ENCODE results near the gene KREMEN1. TPM values are rescaled to one million over a fixed set of nuclear protein-coding genes. Genes with fewer than 3 reads are reported as not detected.

Gene KREMEN1
- total and polyA plus RNA-seq, 5 donors, result 37.2 to 73.0 (median 67.2) TPM

GRCh38 chr22:29049655-29050263, 23.1 kb upstream of the KREMEN1 start:
- Histone ChIP-seq H3K4me3 (ENCODE audit: low read length) (no peak overlapping the region), H3K4me1 (ENCODE audit: control insufficient read depth, insufficient read depth, low read length) (no peaks in the 10 kb centered on the region), H3K9me3 (ENCODE audit: control insufficient read depth, low read length) (no peaks in the 10 kb centered on the region), H3K27me3 (ENCODE audit: control insufficient read depth, insufficient read depth) (no peaks in the 10 kb centered on the region), H3K27ac (ENCODE audit: low read length) (no peak overlapping the region)
- ATAC-seq, result no peak
- intact Hi-C loops (cut with DNase I), result loop anchor here in 2 of 4 donors (10.0 kb wide), 2 partner anchors 105 to 195 kb away; no protein-coding TSS in a partner anchor
- no peak for DNase-seq
- WGBS, result 94% methylated on average over 38 of the region's 38 CpGs

DNA sequence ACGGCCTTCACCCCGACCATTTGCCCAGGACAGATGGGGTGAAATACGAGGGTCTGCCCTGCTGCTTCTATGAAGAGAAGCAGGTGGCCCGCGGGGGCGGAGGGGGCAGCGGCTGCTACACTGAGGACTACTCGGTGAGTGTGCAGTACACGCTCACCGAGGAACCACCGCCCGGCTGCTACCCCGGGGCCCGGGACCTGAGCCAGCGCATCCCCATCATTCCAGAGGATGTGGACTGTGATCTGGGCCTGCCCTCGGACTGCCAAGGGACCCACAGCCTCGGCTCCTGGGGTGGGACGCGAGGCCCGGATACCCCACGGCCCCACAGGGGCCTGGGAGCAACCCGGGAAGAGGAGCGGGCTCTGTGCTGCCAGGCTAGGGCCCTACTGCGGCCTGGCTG, 22.4 kb upstream of the KREMEN1 start:
- intact Hi-C loops (cut with DNase I), result no loop called here
- DNase-seq, result no peak
- H3K9me3 ChIP-seq (ENCODE audit: control insufficient read depth, low read length), result no peaks in the 10 kb centered on the region
- H3K27me3 ChIP-seq (ENCODE audit: control insufficient read depth, insufficient read depth), result no peaks in the 10 kb centered on the region
- WGBS, result 93% methylated on average over 24 of the region's 24 CpGs
- H3K4me3 ChIP-seq (ENCODE audit: low read length), result no peak overlapping the region
- H3K4me1 ChIP-seq (ENCODE audit: control insufficient read depth, insufficient read depth, low read length), result no peaks in the 10 kb centered on the region
- ATAC-seq, result no peak
- H3K27ac ChIP-seq (ENCODE audit: low read length), result no peak overlapping the region

GRCh38 chr22:29053048-29053702, 19.7 kb upstream of the KREMEN1 start:
- no peaks in the 10 kb centered on the region for H3K27me3 ChIP-seq (ENCODE audit: control insufficient read depth, insufficient read depth)
- intact Hi-C loops (cut with DNase I), result no loop called here
- WGBS, result 93% methylated on average over 8 of the region's 8 CpGs
- H3K4me3 ChIP-seq (ENCODE audit: low read length), result no peak overlapping the region
- ATAC-seq (no peak), DNase-seq (no peak)
- no peak overlapping the region for H3K27ac ChIP-seq (ENCODE audit: low read length)
- H3K9me3 ChIP-seq (ENCODE audit: control insufficient read depth, low read length), result no peaks in the 10 kb centered on the region
- H3K4me1 ChIP-seq (ENCODE audit: control insufficient read depth, insufficient read depth, low read length), result no peaks in the 10 kb centered on the region

DNA sequence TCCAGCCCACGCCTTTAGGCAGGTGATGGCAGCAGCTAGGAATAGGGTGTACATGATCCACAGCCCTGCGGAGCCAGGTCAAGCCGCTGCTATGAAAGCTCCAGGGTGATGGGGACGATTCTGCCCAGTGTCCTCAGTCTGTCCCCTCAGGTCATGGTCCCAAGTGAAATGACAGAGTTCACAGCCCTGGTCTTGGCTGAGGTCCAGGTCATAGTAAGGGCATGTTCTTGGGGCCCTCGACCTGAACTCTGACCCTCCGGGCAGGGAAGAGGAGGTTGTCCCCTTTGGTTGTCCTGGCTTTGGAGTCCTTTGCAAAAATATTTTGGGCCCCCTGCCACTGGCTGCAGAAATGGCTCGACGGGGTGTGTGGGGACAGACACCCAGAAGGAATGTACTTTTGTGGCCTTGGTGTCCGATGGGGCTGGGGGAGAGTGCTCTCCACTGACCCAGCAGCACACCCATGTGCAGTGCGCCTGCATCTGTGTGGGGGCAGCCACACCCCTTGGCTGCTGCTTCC, 18.5 kb upstream of the KREMEN1 start:
- no peaks in the 10 kb centered on the region for H3K4me1 ChIP-seq (ENCODE audit: control insufficient read depth, insufficient read depth, low read length)
- no peaks in the 10 kb centered on the region for H3K9me3 ChIP-seq (ENCODE audit: control insufficient read depth, low read length)
- no peak for DNase-seq
- ATAC-seq, result no peak
- no peak overlapping the region for H3K4me3 ChIP-seq (ENCODE audit: low read length)
- H3K27me3 ChIP-seq (ENCODE audit: control insufficient read depth, insufficient read depth), result no peaks in the 10 kb centered on the region
- H3K27ac ChIP-seq (ENCODE audit: low read length), result no peak overlapping the region
- WGBS, result 77% methylated on average over 10 of the region's 10 CpGs
- intact Hi-C loops (cut with DNase I), result no loop called here

DNA sequence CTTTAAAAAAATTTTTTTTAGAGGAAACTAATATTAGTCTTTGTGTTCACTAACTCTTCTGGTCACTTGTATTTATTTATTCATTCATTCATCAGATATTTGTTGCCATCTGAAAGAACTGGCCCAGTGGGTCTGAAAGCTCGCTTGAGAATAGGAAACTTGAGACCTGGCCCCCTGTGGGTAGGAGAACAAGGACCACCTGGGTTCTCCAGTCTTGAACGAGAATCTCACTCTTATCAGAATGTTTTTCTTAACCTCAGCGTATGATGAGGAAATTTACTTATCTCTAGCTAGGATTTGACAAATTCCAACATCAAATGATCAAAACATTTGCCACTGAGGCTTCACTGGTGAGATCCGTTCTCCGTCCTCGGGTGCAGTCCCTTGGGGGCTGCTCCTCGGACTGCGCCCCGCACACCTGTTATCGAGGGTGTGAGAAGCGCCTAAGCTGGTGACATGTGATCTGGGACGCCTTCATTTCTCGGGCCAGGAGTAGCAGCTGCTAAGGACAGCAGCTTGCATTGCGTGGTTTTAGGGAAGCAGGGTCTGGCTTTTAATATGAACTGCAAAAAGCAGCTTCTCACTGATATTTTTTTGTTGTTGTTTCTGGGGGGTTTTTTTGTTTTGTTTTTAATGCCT, 17.5 kb upstream of the KREMEN1 start:
- H3K9me3 ChIP-seq (ENCODE audit: control insufficient read depth, low read length), result no peaks in the 10 kb centered on the region
- DNase-seq (no peak), ATAC-seq (no peak)
- intact Hi-C loops (cut with DNase I), result no loop called here
- H3K4me3 ChIP-seq (ENCODE audit: low read length), result no peak overlapping the region
- WGBS, result 53% methylated on average over 14 of the region's 14 CpGs
- no peaks in the 10 kb centered on the region for H3K4me1 ChIP-seq (ENCODE audit: control insufficient read depth, insufficient read depth, low read length)
- no peak overlapping the region for H3K27ac ChIP-seq (ENCODE audit: low read length)
- no peaks in the 10 kb centered on the region for H3K27me3 ChIP-seq (ENCODE audit: control insufficient read depth, insufficient read depth)

DNA sequence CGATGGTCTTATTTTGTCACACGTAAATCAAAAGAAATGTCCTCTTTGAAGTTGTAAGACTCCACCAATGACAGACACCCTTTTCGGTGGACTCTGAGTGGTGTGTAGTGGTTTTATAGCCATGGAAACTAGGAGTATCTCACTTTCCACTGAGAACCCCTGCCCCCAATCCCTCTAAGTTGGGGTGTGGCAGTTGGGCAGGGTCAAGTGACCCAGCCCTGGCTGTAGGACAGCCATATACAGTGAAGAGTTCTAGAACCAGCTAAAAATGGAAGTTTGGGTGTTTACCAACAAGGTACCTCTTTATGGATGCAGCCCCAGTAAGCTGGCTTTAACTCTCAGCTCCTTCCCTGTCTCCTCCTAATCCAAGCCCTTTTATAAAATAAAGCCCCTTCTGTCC, 16.4 kb upstream of the KREMEN1 start:
- 99% methylated on average over 3 of the region's 3 CpGs for WGBS
- no peaks in the 10 kb centered on the region for H3K9me3 ChIP-seq (ENCODE audit: control insufficient read depth, low read length)
- H3K27me3 ChIP-seq (ENCODE audit: control insufficient read depth, insufficient read depth), result no peaks in the 10 kb centered on the region
- H3K27ac ChIP-seq (ENCODE audit: low read length), result no peak overlapping the region
- intact Hi-C loops (cut with DNase I), result no loop called here
- no peaks in the 10 kb centered on the region for H3K4me1 ChIP-seq (ENCODE audit: control insufficient read depth, insufficient read depth, low read length)
- no peak overlapping the region for H3K4me3 ChIP-seq (ENCODE audit: low read length)
- no peak for ATAC-seq
- DNase-seq, result no peak

DNA sequence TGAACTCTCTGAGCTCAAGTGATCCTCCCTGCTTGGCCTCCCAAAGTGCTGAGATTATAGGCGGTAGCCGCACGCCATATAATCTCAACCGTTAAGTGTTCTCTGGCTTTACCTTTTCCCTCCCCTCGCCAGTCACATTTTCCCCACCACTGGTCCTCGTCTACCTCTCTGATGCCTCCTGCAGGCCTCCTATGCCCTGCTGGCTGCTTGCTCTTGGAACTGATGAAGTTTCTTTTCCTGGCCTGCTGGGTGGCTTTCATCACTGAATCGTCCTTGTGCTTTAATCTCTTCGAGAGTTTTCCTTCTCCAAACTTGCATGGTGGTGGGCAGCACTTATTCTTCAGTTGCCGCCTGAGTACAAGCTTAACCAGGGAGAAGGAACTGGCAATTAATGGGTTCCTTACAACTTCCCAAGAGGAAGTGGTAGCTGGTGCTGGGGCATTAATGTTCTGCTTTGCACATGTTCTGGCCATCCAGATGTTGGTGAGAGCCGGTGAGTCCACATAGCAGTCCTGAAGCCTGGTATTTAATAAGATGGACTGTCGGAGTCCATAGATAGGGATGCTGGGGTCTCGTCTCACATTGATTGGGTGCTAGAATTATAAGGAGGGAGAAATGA, 12.5 kb upstream of the KREMEN1 start:
- Histone ChIP-seq H3K27ac (ENCODE audit: low read length) (no peak overlapping the region), H3K9me3 (ENCODE audit: control insufficient read depth, low read length) (no peaks in the 10 kb centered on the region), H3K27me3 (ENCODE audit: control insufficient read depth, insufficient read depth) (no peaks in the 10 kb centered on the region), H3K4me3 (ENCODE audit: low read length) (no peak overlapping the region), H3K4me1 (ENCODE audit: control insufficient read depth, insufficient read depth, low read length) (no peaks in the 10 kb centered on the region)
- DNase-seq (no peak), ATAC-seq (no peak)
- WGBS, result 87% methylated on average over 12 of the region's 12 CpGs
- intact Hi-C loops (cut with DNase I), result loop anchor here in 1 of 4 donors (10.0 kb wide), 1 partner anchor 184 kb away; no protein-coding TSS in a partner anchor

DNA sequence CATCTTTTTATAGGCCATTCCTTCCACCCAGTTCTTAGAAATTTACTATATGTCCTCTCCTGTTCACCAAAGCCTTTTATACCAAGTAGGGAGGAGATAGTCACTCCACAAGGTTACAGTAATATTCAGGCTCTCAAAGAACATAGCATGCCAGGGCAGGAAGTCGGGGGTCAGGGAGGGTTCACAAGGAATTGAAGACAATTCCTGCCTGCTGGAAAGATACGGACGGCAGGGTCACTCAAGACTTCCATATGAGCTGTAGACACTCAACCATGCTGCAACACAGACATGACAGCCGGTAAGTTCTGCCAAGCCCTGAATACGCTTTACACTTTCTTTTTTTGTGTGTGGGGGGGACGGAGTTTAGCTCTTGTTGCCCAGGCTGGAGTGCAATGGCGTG, 11.9 kb upstream of the KREMEN1 start:
- Histone ChIP-seq H3K4me1 (ENCODE audit: control insufficient read depth, insufficient read depth, low read length) (no peaks in the 10 kb centered on the region), H3K27ac (ENCODE audit: low read length) (no peak overlapping the region), H3K27me3 (ENCODE audit: control insufficient read depth, insufficient read depth) (no peaks in the 10 kb centered on the region), H3K9me3 (ENCODE audit: control insufficient read depth, low read length) (no peaks in the 10 kb centered on the region), H3K4me3 (ENCODE audit: low read length) (no peak overlapping the region)
- intact Hi-C loops (cut with DNase I), result loop anchor here in 1 of 4 donors (10.0 kb wide), 1 partner anchor 184 kb away; no protein-coding TSS in a partner anchor
- no peak for ATAC-seq
- DNase-seq, result no peak
- 50% methylated on average over 7 of the region's 7 CpGs for WGBS

GRCh38 chr22:29061773-29062172, 11.1 kb upstream of the KREMEN1 start, which contains the start of gene C22orf31:
Gene C22orf31 (minus strand): TSS chr22:29061831. CDS start chr22:29061792, 39 bp downstream.
- intact Hi-C loops (cut with DNase I), result loop anchor here in 1 of 4 donors (10.0 kb wide), 1 partner anchor 183 kb away; no protein-coding TSS in a partner anchor
- no peaks in the 10 kb centered on the region for H3K9me3 ChIP-seq (ENCODE audit: control insufficient read depth, low read length)
- no peaks in the 10 kb centered on the region for H3K27me3 ChIP-seq (ENCODE audit: control insufficient read depth, insufficient read depth)
- 79% methylated on average over 2 of the region's 2 CpGs for WGBS
- ATAC-seq, result no peak
- DNase-seq, result no peak
- H3K4me3 ChIP-seq (ENCODE audit: low read length), result no peak within 1 kb of the TSS
- no peak within 1 kb of the TSS for H3K27ac ChIP-seq (ENCODE audit: low read length)
- no peaks in the 10 kb centered on the region for H3K4me1 ChIP-seq (ENCODE audit: control insufficient read depth, insufficient read depth, low read length)

GRCh38 chr22:29062286-29062821, 10.5 kb upstream of the KREMEN1 start:
- Histone ChIP-seq H3K27ac (ENCODE audit: low read length) (no peak overlapping the region), H3K9me3 (ENCODE audit: control insufficient read depth, low read length) (no peaks in the 10 kb centered on the region), H3K4me3 (ENCODE audit: low read length) (no peak overlapping the region), H3K27me3 (ENCODE audit: control insufficient read depth, insufficient read depth) (no peaks in the 10 kb centered on the region), H3K4me1 (ENCODE audit: control insufficient read depth, insufficient read depth, low read length) (no peaks in the 10 kb centered on the region)
- WGBS, result 57% methylated on average over 8 of the region's 8 CpGs
- intact Hi-C loops (cut with DNase I), result loop anchor here in 1 of 4 donors (10.0 kb wide), 1 partner anchor 182 kb away; no protein-coding TSS in a partner anchor
- ATAC-seq (peak in 1 of 2 donors; percentile 54), DNase-seq (peak in 1 of 3 donors; percentile 22)
